CMK (cell line): ENCODE results near the gene LRRC34.

Source experiments
- DNase-seq: peaks from one replicate; pipeline ENCODE4 v3.0.0-alpha.2; 2010; ENCODE audit warnings: low read depth

Gene LRRC34

GRCh38 chr3:169812332-169813235 is at the start of gene LRRC34, which contains the start of gene LRRIQ4:
LRRC34 (minus strand) TSS chr3:169812904; CDS start chr3:169812548, 356 bp downstream.
LRRIQ4 (plus strand) TSS chr3:169812870; CDS start chr3:169821922, 9,052 bp downstream.
- peak; percentile 76 for DNase-seq

DNA sequence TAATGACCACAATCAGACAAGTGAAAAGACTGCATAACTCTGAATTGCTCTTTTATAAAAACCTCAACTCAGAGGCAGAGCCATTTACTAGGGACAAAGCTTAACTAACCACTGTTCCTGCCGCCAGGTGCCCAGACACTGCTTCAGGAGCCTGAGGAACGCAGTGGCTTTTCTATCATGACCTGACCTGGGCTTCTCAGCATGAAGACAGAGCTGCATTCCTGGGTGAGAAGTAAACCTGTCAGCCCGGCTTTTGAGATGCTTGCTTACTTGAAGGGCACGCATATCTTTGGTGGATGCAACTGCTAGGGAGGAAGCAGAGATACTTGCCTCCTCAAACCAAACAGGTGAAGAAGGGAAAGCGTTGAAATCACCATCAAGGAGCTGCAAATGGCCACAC is 49.2 kb upstream of the LRRC34 start:
- no peak for DNase-seq

DNA sequence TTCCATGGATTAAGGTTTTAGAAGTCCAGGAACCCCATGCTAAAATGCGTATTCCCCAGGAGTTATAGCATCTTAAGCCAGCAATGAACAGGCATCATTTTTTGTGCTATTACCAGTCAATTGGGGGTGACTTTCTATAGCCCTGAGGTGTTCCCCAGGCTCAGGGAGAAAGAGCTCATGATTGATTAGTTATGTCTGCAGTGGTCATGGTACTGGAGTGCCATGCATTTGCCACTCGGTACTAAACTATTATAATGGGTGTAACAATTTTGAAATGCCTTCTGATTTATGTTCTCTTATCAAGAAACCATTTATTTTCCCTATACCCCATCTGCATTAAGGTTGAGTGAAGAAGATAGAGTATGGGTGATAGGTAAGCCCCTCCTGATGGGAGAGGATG is 45.1 kb upstream of the LRRC34 start:
- no peak for DNase-seq

GRCh38 chr3:169855514-169855913 is 42.8 kb upstream of the LRRC34 start:
- DNase-seq, result no peak

DNA sequence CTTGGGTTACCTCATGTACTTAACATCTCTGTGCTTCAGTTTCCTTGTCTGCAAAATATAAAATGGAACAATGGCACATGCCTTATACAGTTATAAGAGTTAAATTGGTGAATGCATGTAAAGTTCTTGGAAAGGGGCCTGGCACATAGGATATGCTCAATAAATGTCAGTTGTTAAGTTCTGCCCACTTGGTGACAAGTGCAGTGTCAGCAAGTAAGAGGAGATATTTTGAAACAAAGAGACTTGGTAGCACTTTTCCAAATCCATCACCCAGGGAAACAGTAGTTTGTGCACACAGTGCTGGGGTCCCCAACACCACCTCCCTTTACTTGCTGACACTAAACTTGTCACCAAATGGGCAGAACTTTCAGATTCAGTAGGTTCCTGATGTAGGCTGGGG is 37.9 kb upstream of the LRRC34 start:
- no peak for DNase-seq

DNA sequence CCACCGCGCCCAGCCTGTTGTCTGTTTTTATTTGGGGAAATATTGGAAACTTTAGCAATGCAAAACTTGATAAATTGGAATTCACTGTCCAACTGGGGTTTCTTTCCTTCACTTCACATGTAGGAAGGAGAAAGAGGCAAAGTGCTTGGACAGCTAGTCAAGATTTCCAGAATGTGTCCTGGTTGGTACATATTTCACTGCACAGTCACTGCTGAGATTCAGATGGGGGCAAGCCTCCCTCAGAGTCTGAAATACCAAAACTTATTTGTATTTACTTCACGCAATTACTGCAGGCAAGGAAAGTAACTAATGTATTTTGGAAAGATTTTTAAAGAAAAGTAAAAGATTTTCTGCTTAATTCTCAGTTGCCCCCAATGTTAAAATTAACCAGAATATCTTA is 36.0 kb upstream of the LRRC34 start:
- DNase-seq, result no peak

- DNase-seq, result no peak
Measured at GRCh38 chr3:169847896-169848295, 35.2 kb upstream of the LRRC34 start.

GRCh38 chr3:169846458-169847193 is 33.9 kb upstream of the LRRC34 start:
- no peak for DNase-seq

DNA sequence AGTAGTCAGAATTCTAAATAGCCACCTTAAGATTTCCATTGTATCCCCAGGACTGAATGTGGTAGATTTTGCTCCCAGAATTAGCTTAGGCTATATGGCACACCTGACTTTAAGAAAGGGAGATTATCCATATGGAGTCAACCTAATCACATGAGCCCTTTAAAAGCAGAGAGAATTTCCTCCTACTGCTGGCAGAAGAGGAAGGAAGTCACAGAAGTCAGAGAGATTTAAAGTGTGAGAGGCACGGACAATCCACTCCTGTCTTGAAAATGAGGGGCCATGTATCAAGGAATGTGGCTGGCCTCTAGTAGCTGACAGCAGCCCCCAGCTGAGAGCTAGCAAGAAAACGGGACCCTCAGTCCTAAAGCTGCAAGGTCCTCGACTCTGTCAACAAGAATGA is 30.3 kb upstream of the LRRC34 start:
- DNase-seq, result no peak

- no peak for DNase-seq
Measured at GRCh38 chr3:169841171-169841570, 28.5 kb upstream of the LRRC34 start.

GRCh38 chr3:169838511-169839030 is 25.9 kb upstream of the LRRC34 start:
- no peak for DNase-seq

DNA sequence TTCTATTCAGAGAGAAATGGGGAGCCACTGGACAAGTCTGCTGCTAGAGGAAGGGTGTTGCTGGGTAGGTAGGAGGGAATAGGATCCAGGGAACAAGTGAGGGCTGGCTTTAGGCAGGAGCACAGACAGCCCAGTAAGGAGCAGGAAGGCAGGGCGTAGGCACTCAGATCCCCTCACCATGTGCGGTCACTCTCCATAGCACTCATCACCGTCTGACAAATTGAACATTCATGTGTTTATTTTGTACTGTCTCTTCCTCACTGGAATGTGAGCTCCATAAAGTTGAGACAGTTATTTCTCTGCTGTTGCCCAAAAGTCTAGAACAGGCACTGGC is 24.2 kb upstream of the LRRC34 start:
- no peak for DNase-seq

GRCh38 chr3:169836078-169836941 is 23.6 kb upstream of the LRRC34 start:
- DNase-seq, result no peak

- no peak for DNase-seq
Measured at GRCh38 chr3:169835533-169835932, 22.8 kb upstream of the LRRC34 start.

GRCh38 chr3:169827712-169828111 is 15.0 kb upstream of the LRRC34 start:
- DNase-seq, result no peak

DNA sequence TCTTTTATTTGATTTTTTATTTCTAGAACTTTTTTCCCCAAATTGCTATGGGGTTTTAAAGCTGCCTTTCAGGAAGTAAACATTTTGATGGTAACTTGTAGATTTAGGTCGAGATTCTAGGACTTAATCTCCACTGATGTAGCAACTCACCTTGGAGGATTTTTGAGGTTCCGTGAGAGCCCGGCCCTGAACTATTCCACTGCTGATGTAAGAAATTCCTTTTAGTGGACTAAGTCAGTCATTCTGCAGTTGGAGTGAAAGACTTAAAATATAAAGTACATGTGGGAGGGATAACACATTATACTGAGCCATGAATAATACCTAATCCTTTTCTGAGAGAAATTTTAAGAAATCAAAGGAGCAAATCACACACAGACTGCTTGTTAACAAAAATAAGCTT is 12.6 kb upstream of the LRRC34 start:
- no peak for DNase-seq

GRCh38 chr3:169822983-169823382 is 10.3 kb upstream of the LRRC34 start:
- DNase-seq, result no peak

GRCh38 chr3:169822540-169822939 is 9.8 kb upstream of the LRRC34 start:
- DNase-seq, result no peak

- no peak for DNase-seq
Measured at GRCh38 chr3:169822091-169822490, 9.4 kb upstream of the LRRC34 start.

DNA sequence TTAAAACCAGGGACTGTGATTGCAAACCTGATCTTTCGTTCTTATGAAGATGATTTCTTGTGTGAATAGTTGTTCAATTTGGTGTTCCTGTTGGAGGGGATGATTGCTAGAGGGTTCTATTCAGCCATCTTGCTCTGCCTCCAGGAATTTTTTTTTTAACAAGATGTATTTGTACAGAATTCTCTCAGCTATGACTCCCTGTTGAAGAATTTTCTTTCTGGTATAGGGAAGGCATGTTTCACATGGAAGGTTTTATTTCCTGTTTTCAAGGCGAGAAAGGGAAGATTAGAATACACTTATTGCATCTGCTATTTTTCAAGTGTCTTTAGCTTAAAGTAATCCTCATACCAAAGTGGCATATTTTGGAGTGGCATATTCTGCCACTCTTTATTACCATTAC is 5.6 kb upstream of the LRRC34 start:
- no peak for DNase-seq

DNA sequence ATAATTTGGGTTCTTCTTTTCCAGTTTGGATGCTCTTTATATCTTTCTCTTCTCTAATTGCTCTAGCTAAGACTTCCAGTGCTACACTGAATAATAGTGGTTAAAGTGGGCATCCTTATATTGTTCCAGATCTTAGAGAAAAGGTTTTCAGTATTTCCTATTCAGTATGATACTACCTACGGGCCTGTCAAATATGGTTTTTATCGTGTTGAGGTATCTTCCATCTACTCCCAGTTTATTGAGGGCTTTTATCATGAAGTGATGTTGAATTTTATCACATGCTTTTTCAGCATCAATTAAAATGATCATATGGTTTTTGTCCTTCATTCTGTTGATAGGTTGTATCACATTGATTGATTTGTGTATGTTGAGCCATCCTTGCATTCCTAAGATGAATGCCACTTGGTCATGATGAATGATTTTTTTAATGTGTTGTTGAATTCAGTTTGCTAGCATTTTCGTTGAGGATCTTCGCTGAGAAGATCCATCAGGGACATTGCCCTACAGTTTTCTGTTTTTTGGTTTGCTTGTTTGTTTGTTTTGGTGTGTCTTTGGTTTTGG is 3.0 kb upstream of the LRRC34 start:
- no peak for DNase-seq
